Uterus (tissue), 2 donors: Measurements from ENCODE around the gene HCFC1.

Source experiments
- POLR2A ChIP-seq, 2 donors: fragments of 450-650 bp; IDR thresholded peaks; one replicate each; pipeline ENCODE4 v1.6.1; 2016; ENCODE audit warnings: antibody characterized with exemption in 2 of 2, mild to moderate bottlenecking in 1 of 2, moderate library complexity in 1 of 2
- TF ChIP-seq, protein P1 (sequence below), 4 experiments: fragments of 200-600 bp in 2 of 4; fragments of 450-650 bp in 2 of 4; sonication (generic) in 2 of 4; IDR thresholded peaks; one replicate each; pipeline ENCODE4 v1.5.1; 2016 to 2019; ENCODE audit warnings: antibody characterized with exemption in 4 of 4, mild to moderate bottlenecking in 2 of 4, moderate library complexity in 1 of 4

DNA sequence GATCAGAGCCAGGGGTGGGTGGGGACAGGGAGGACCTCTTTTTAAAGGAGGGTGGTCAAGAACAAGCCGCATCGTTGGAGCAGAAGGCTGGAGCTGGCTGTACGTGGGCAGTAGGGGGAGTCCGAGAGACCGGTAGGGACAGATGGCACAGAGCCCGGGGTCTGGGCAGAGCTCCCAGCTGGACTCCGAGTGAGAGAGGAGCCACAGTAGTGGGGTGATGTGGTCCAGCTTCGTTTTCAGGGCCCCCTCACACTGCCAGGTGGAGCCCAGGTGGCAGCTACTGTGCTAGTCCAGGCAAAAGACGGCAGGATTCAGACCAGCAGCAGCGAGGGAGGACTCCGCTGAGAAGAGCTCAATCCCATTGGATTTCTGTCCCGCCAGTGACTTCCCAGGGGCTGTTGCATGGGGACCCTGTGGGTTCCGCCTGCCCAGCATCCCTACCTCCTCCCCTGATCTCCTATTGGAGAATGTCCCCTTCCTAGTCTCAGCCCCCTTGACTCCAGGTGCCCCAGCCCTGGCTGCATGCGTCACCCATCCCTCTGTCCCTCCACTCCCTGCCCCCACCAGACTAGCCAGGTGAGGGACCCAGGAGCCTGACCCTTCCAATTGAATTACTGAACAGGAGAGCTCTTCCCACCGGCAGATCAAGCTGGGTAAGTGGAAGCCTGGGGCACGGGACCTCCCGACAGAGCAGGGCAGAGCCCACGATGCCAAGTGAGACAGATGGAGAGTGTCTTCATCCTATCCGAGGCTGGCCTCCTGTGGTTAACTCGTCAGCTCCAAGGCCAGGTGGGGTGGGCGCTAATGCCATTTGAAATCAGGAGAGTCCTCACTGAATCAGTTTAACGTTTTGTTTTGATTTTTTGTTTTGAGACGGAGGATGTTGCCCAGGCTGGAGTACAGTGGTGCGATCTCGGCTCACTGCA lies 48.4 kb downstream of the HCFC1 start:
- no peak for TF ChIP-seq POLR2A (IDR thresholded peaks at IDR 0.05)
- TF ChIP-seq, protein P1, sequence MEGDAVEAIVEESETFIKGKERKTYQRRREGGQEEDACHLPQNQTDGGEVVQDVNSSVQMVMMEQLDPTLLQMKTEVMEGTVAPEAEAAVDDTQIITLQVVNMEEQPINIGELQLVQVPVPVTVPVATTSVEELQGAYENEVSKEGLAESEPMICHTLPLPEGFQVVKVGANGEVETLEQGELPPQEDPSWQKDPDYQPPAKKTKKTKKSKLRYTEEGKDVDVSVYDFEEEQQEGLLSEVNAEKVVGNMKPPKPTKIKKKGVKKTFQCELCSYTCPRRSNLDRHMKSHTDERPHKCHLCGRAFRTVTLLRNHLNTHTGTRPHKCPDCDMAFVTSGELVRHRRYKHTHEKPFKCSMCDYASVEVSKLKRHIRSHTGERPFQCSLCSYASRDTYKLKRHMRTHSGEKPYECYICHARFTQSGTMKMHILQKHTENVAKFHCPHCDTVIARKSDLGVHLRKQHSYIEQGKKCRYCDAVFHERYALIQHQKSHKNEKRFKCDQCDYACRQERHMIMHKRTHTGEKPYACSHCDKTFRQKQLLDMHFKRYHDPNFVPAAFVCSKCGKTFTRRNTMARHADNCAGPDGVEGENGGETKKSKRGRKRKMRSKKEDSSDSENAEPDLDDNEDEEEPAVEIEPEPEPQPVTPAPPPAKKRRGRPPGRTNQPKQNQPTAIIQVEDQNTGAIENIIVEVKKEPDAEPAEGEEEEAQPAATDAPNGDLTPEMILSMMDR (IDR thresholded peaks at IDR 0.05), result peak; percentile 29 to 54 (median 34)
